ENCODE data around the gene BCL2L1. TPM values are rescaled to one million over a fixed set of nuclear protein-coding genes. Genes with fewer than 3 reads are reported as not detected.

BCL2L1 gene
- total RNA-seq, 1 donor from 2014 or later = 126 TPM

- peaks cover 39% of the 10 kb centered on the region for H3K36me3 ChIP-seq
- H3K4me1 ChIP-seq = peaks cover 90% of the 10 kb centered on the region
- ATAC-seq = peak; percentile 70 to 75
- DNase-seq = peak; percentile 56
- TF ChIP-seq, protein P1, sequence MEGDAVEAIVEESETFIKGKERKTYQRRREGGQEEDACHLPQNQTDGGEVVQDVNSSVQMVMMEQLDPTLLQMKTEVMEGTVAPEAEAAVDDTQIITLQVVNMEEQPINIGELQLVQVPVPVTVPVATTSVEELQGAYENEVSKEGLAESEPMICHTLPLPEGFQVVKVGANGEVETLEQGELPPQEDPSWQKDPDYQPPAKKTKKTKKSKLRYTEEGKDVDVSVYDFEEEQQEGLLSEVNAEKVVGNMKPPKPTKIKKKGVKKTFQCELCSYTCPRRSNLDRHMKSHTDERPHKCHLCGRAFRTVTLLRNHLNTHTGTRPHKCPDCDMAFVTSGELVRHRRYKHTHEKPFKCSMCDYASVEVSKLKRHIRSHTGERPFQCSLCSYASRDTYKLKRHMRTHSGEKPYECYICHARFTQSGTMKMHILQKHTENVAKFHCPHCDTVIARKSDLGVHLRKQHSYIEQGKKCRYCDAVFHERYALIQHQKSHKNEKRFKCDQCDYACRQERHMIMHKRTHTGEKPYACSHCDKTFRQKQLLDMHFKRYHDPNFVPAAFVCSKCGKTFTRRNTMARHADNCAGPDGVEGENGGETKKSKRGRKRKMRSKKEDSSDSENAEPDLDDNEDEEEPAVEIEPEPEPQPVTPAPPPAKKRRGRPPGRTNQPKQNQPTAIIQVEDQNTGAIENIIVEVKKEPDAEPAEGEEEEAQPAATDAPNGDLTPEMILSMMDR (IDR thresholded peaks at IDR 0.05) = no peak
- peak overlapping the region; percentile 69 for H3K27ac ChIP-seq
- H3K9me3 ChIP-seq = no peaks in the 10 kb centered on the region
- H3K27me3 ChIP-seq (ENCODE audit: low read depth) = no peaks in the 10 kb centered on the region
- no peak overlapping the region for H3K4me3 ChIP-seq
- intact Hi-C loops (cut with DNase I) = no loop called here
Measured at GRCh38 chr20:31695849-31696804, 26.5 kb downstream of the BCL2L1 start.

DNA sequence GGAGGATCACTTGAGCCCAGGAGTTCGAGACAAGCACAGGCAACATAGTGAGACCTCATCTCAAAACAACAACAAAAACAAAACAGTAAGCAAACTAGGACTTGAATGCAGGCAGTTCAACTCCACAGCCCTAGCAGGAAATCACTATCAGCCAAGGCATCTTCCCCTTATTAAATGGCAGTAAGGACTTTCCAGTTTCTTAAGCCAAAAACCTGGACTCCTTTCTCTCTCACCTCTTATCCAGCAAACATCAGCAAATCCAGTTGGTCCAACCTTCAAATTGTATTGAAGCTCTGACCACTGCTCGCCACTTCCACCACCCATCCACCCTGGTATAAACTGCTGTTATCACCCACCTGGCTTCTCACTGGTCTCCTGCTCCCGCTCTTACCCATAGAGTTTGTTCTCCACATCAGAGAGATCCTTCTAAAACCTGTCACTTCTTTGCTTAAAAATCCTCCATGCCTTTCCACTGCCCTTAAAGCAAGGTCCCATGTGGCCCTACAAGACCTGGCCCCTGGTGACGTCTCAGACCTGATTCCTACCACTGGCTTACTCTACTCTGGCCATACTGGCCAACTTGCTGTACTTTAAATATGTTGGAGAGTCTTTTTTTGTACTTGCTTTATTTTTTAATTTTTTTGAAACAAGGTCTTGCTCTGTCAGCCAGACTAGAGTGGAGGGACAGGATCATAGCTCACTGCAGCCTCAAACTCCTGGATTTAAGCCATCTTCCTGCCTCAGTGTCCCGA lies 27.6 kb downstream of the BCL2L1 start:
- ATAC-seq (no peak), DNase-seq (no peak)
- Histone ChIP-seq H3K4me1 (peaks cover 90% of the 10 kb centered on the region), H3K36me3 (peaks cover 46% of the 10 kb centered on the region), H3K9me3 (no peaks in the 10 kb centered on the region), H3K4me3 (no peak overlapping the region), H3K27me3 (ENCODE audit: low read depth) (no peaks in the 10 kb centered on the region), H3K27ac (peak overlapping the region; percentile 69)
- TF ChIP-seq, protein P1 (IDR thresholded peaks at IDR 0.05) = no peak
- intact Hi-C loops (cut with DNase I) = no loop called here

DNA sequence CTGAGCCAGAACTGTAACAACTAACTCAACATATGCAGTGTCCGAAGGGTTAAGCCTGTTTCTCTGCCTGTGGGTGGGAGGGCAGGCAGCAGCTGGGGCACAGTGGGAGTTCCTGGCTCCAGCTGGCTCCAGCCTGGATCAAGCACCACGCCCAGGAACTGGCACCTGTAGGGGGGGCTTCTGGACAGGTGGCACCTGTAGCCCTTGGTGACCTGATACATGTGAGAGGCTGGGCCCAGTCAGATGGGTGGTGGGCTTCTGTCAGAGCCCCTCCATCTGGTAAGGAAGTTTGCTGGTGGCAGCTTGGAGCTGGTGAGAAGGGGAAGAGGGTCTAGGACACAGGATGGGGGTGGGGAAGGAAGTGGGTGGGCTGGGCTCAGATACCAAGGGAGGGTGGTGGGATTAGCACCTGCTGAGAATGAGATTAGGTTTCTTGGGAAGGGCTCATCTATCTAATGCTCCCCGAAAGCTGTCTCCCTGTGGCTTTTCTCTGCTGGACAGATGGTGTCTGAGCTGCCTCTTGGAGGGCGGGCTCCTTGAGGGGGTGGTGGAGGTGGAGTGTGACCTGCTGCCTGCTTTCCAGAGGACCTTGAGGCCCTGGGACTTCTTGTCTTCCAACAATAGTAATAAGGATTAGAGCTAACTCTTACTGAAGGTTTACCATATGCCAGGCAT lies 28.5 kb downstream of the BCL2L1 start:
- H3K4me1 ChIP-seq = peaks cover 84% of the 10 kb centered on the region
- no peaks in the 10 kb centered on the region for H3K9me3 ChIP-seq
- DNase-seq (no peak), ATAC-seq (no peak)
- TF ChIP-seq, protein P1 (IDR thresholded peaks at IDR 0.05) = no peak
- intact Hi-C loops (cut with DNase I) = no loop called here
- H3K36me3 ChIP-seq = peaks cover 50% of the 10 kb centered on the region
- no peaks in the 10 kb centered on the region for H3K27me3 ChIP-seq (ENCODE audit: low read depth)
- peak overlapping the region; percentile 69 for H3K27ac ChIP-seq
- no peak overlapping the region for H3K4me3 ChIP-seq

DNA sequence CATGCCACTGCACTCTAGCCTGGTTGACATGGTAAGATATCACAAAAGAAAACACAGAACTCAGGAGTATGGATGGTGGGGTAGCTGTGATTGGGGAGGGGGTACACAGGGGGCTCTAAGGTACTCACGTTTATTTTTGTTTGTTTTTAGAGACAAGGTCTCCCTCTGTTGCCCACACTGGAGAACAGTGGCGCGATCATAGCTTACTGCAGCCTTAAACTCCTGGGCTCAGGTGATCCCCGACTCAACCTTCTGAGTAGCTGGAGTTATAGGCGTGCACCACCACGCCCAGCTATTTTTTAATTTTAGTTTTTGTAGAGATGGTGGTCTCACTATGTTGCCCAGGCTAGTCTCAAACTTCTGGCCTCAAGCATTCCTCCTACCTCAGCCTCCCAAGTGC lies 29.3 kb downstream of the BCL2L1 start:
- intact Hi-C loops (cut with DNase I) = no loop called here
- H3K27ac ChIP-seq = no peak overlapping the region
- no peak for DNase-seq
- no peaks in the 10 kb centered on the region for H3K27me3 ChIP-seq (ENCODE audit: low read depth)
- no peak for ATAC-seq
- H3K4me1 ChIP-seq = peaks cover 77% of the 10 kb centered on the region
- peaks cover 54% of the 10 kb centered on the region for H3K36me3 ChIP-seq
- TF ChIP-seq, protein P1 (IDR thresholded peaks at IDR 0.05) = no peak
- H3K4me3 ChIP-seq = no peak overlapping the region
- H3K9me3 ChIP-seq = no peaks in the 10 kb centered on the region

- DNase-seq (no peak), ATAC-seq (no peak)
- Histone ChIP-seq H3K4me3 (no peak overlapping the region), H3K9me3 (no peaks in the 10 kb centered on the region), H3K36me3 (peaks cover 61% of the 10 kb centered on the region), H3K4me1 (peaks cover 70% of the 10 kb centered on the region), H3K27me3 (ENCODE audit: low read depth) (no peaks in the 10 kb centered on the region), H3K27ac (no peak overlapping the region)
- TF ChIP-seq, protein P1 (IDR thresholded peaks at IDR 0.05) = no peak
- intact Hi-C loops (cut with DNase I) = no loop called here
Measured at GRCh38 chr20:31691646-31692275, 30.9 kb downstream of the BCL2L1 start.
